HG03060 (cell line): Measurements from ENCODE around the gene PPA1.
"Not testable (repeated sequence)": the region's sequence is repeated elsewhere in the genome, so short reads cannot be mapped to it uniquely, and the experiment has no call there.

Experiments
- ATAC-seq: cut with Tn5 transposase; IDR thresholded peaks from one replicate; pipeline ENCODE4 v1.9.1; 2021; ENCODE audit warnings: low read depth, moderate number of reproducible peaks; ENCODE audit not compliant: unreplicated experiment

PPA1 gene

DNA sequence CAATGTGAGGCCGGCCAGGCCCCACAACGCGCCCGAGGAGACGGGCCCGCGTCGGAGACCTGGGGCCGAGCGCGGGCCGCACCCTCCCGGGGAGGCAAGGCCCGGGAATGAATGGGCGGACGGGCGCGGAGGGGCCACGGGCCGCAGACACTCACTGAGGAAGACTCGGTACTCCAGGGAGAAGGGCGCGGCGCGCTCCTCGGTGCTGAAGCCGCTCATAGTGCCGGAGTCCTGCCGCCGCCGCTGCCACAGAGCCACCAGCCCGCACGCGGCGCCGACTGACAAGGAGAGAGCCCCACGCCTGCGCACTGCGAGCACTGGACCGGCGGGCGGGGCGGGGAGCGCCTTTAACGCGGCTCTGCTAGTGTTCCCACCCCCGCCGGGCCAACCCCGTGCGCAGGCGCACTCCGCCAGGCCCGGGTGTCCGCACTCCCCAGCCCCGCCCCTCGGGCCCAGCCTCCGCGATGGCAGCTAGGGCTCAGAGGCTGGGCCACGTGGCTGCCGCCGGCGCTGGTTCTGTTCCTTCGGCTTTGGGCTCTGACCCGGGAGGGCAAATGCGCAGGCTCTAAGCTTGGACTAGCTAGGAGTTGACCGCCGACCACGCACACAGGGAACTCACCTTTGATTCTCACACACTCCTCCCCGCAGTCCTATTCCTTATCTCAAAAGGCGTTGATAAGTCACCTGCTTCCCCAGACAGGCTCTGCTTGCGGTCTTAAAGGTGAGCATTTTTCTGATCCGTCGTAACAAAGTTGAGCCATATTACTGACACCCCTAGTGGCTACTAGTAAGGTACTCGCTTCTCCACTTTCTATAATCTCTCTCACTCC, at the start of gene PPA1:
Gene PPA1 (minus strand): TSS at position 321 of the 830 bp plus-strand sequence. CDS start 102 bp downstream, at position 219.
- peak; percentile 65 for ATAC-seq

DNA sequence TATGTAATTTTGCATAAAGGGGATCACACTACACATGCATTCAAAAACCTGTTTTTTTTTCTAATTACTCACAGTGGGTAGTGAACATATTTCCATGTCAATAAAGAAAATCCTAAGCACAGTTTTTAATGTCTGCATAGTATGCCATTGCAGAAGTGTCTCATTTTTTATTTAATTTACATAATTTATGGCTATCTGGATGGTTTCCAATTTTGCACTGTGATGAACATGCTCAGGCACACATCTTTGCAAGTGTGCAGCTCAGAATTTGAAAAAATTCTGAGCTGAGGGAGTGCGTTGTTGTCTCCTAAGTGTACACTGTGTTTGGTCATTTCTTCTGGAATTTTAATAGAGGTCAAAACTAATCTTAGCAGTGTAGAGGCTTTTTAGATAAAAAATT, 48.4 kb upstream of the PPA1 start:
- ATAC-seq = no peak

DNA sequence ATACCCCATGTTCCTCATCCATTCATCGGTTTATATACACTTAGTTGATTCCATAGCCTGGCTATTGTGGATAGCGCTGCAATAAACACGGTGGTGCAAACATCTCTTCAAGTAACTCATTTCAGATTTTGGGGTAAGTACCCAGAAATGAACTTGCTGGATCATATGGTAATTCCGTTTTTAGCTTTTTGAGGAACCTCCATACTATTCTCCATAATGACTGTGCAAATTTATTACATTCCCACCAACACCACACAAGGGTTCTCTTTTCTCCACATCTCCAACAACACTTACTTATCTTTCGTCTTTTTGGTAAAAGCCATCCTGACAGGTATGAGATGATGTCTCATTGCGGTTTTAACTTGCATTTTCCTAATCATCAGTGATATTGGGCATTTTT, 46.9 kb upstream of the PPA1 start:
- no peak for ATAC-seq

DNA sequence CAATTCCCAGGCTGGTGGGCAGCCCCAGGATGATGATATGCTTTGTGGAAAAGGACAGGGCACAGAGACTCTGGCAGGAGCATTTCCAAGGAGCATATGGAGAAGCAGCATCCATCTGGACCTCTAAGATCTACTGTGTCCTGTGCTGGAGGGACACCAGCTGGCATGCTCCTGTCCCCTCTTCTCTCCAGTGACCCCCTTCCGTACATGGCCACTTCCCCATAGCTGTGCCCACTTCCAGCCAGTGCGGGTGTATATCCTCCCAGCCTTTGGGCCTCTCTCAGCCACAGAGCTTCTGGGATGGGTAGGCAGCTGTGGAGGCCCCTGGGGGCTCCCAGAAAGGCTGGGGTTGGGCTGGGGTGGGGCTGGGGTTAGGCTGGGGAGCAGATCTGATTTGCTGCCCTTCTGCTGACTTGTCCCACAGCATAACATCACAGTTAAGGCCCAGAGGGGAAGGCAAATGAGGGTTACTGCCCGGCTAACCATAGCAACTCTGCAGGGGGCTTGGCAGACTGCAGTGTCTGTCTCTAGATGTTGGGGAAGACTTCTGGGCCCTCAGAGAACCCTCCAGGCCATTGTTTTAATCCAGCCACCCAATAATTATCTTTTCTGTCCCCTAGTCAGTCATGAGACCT, 44.3 kb upstream of the PPA1 start:
- no peak for ATAC-seq

DNA sequence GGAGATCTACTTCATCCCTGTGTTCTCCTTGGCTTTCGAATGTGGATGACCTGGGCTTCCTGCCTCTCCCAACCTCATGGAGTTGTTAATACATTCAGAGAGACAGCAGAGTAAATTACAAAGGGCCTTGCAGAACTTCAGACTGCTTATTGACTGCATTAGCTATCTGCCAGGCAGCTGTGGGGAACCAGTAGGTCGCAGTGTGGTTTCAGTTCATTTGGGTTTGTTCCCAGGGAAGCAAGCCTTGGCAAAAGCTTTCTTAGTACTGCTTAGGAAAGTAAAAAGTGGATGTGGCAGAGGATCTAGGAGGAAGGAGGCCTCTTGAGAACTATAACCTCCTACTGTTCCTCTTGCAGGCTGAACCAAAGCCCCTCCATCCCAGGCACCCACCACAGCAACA, 41.4 kb upstream of the PPA1 start:
- ATAC-seq = no peak

DNA sequence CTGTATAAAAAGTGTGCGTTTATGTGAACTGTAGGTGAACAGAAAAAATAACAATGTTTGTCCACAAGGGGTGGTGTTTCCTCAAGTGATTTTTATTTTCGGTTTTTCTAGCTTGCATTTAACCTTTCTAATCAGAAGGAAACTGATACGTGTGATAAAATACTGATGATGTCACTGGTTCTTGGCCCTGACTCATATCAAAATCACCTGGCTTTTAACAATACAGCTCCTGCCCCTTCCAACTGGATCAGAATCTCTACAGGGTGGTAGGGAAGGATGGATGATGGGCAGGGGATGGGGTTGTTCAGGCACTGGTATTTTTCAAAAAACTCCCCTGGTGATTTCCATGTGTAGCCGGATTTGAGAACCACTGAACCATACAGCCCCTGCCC, 39.7 kb upstream of the PPA1 start:
- no peak for ATAC-seq

DNA sequence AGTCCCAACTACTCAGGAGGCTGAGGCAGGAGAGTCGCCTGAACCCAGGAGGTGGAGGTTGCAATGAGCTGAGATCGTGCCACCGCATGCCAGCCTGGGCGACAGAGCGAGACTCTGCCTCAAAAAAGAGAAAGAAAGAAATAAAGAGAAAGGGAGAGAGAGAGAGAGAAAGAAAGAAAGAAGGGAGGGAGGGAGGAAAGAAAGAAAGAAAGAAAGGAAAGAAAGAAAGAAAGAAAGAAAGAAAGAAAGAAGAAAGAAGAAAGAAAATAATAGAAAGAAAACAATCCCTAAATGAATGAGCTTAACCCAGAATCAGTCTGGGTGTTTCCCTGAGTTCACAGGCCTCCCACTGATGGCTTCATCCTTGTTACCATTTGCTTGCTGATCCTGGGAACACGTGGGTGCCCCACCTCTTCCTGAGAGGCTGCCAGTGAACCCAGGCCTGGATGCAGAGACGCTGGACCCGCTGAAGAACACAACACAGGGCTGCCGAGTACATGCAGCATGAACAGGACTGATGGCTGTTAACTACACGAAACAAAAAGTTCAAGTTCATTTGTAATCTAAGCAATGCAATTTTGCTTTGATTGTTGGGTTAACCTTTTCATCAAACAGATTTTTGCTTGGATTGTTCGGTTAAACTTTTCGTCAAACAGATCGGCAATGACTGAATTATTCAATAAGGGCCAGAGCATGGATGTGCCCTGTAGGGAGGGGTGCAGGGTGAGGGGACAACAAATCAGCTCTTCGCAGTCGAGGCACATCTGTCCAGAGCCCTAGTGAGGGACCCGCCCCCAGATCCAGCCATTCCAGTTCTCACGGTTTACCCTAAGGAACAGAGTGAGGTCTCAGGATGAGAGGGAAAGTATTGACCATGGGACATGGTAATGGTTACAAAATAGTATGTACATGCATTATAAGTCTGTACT, 39.0 kb upstream of the PPA1 start:
- ATAC-seq = no peak

DNA sequence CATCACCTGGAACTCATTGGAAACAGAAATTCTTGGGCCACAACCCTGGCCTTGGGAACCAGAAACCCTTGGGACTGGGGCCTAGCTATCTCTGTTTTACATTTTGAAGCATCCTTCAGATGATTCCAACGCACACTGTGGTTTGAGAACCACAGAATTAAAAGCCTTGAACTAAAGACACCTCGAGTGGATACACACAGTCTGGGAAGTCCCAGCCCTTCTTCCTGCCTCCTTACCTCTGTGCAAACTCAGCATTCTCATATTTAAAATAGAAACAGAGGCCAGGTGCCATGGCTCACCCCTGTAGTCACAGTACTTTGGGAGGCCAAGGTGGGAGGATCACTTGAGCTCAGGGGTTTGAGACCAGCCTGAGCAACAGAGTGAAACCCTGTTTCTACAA, 37.7 kb upstream of the PPA1 start:
- no peak for ATAC-seq

DNA sequence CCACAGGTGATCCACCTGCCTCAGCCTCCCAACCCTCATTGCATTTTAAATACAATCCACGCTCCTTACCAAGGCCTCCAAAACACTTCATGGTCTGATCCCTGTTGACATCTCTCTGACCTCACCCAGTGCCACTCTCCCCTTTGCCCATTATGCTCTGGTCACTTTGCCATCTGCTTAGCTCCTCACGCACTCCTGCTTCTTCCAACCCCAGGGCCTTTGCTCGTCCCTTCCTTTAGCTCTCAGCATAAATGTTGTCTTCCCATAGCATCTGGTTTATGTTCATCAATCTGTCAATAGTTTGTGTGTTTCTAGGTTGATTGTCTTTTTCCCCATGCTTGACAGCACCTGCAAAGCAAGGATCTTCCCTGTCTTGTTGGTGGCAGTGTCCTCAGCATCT, 36.5 kb upstream of the PPA1 start:
- no peak for ATAC-seq

DNA sequence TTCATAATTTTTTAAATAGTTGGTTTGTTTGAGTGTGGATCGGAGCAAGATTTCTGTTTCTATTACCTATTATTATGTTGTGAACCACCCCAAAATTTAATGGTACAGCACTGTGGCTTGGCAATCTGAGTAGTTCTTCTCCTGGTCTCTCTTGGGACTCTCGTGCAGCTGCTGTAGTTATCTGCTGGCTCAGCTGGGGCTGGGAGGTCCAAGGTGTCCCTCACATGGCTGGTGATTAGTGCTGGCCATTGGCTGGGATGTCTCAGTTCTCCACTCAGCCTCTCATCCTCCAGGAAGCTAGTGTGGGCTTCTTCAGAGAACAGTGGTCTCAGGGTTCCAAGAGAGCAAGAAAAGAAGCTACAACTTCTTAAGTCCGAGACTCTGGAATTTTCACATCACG, 35.1 kb upstream of the PPA1 start:
- no peak for ATAC-seq

DNA sequence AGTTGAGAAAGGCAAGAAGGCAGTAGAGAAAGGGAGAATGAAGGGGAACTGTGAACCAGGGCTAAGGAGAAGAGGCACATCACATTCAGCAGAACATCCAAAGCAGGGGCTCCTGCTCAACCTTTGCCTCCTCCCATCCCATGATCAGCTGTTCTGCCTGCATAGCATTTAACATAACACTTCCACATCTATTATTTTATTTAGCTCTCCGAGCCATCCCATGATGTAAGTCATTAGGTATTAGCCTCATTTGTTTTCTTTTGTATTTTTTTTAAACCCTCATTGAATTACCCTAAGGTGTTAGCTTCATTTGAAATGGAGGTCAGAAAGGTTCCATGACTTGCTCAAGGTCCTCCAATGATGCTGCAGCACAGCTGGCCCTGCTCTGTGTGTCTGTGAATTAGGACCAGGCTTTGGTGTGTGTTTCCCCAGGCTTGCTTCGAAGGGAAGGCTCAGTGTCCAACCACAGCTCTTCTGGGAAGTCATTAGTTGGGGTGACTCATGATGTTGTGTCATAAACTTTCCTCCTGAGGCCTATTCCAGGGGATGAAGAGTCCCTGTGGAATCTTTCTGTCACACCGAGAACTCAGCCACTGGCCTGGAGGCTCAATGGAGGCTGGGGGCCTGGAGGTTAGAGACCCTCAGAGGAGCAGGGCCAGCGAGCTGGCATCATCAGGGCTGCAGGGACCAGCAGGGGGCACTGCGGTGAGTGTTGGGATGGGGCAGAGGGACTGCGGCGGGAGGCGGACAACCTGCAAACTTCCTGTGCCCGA, 34.1 kb upstream of the PPA1 start:
- no peak for ATAC-seq

DNA sequence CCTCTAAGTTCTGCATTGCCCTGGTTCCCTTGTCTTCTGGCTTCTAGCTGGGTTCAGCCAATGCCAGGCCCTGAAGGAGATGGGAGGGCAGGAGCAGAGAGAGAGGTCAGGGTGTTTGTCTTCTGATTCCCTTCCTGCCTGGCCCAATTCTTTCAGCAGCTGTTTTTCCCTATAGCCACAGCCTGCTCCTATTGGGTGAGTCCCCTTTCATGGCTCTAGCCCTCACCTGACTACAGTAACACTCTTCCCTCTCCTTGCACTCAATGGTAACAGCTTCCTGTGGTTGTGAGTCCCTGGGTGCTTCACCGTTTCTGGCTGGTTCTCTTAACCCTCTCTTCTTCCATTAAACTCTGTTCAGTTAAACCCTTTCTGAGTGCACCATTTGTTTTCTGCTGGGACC, 33.5 kb upstream of the PPA1 start:
- ATAC-seq = no peak

DNA sequence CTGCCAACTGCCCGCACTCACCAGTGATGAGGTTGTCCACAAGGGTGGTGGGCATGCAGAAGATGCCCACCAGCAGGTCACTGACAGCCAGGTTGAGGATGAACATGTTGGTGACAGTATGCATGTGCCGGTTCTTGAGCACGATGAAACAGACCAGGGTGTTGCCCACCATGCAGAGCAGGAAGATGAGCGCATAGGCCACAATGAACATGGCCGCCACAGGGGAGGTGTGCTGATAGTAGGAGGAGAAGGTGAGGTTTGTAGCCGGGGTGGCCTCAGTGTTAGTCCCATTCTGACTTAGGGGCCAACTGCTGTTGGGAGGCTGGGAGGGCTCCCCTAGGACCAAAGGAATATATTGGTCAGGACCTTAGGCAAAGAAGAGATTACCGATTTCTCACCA, 32.8 kb upstream of the PPA1 start:
- ATAC-seq = no peak

DNA sequence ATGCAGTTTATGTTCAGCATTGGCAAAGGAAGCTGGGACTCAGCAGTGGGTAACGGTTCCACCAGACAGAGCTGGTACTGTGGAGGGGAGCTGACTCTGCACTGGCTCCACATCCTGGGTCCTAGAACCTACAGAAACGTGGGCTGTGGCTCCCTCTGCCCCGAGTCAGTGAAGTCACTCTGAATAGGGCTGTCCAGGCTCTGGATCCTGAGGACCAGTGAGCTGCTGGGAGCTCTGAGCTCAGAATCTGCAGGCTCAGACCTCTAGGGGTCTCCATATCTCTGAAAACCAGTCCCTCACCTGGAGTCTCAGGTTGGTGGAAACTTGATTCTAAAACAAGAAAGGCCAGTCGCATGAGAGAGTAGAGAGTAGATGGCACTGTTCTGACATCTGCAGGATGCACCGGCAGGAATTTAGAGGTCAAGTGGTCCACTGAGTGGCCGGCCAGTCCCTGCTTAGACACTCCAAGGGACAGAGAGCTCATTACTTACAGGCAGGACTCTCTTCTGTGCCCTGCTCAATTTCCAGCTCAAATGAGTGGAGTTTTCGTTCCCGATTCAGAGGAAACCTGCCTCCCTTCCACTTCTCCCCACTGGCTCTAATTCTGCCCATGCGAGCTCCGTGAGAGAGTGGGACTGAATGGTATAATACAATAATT, 31.9 kb upstream of the PPA1 start:
- no peak for ATAC-seq

DNA sequence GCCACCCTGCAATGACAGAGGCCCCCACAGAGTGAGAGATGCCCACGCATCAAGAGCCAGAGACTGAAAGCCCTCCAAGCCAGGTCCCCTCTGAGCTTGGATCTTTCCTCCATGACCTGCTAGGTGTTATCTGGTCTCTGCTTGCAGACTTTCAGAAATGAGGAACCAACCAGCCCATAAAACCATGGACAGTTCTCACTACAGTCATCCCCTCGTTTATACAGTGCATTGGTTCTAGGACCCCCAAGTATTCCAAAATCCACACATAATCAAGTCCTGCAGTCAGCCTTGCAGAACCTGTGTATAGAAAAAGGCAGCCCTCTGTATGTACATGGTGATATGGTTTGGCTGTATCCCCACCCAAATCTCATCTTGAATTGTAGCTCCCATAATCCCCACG, 27.5 kb upstream of the PPA1 start:
- ATAC-seq = no peak

DNA sequence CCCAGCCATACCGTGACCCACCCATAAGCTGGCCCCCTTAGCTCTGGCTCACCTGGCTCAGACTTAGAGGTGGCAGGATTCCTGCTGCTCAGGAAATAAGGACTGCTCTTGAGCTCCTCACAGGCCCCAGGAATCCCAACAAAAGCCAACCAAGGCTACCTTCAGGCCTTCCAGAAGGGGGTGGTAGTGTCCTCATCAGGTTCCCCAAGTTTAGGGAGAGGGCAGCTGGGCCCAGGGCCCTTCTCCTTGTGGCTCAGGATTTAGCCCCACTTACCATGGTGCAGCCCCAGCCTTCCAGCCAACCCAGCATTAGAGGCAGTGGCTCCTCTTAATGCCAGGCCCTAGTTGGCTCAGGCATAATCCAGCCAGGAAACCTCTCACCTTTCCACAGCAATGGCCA, 27.0 kb upstream of the PPA1 start:
- ATAC-seq = no peak

DNA sequence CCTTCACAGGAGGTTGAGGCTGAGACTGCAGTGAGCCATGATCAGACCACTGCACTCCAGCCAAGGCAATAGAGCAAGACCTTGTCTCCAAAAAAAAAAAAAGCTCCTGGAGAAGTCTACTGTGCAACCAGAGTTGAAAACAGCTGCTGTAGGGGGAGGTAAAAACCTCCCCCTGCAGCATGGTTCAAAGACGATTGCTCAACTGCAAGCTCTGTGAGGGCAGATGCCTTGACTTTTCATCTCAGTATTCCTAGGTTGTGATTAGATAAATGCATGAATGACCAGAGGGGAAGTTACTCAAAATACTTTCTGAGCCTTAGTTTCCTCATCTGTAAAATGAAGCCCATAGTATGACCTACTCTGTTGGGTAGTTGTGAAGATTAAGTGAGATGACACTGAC, 25.0 kb upstream of the PPA1 start:
- no peak for ATAC-seq

DNA sequence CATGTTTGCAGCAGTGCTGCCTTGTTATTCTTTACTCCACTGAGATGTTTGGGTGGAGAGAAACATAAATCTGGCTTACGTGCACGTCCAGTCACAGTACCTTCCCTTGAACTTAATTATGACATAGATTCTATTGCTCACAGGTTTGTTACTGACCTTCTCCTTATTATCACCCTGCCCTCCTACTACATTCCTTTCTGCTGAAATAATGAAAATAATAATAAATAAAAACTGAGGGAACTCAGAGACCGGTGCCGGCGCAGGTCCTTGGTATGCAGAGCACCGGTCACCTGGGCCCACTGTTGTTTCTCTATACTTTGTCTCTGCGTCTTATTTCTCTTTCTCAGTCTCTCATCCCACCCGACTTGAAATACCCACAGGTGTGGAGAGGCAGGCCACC, 24.6 kb upstream of the PPA1 start:
- ATAC-seq = not testable (repeated sequence)

DNA sequence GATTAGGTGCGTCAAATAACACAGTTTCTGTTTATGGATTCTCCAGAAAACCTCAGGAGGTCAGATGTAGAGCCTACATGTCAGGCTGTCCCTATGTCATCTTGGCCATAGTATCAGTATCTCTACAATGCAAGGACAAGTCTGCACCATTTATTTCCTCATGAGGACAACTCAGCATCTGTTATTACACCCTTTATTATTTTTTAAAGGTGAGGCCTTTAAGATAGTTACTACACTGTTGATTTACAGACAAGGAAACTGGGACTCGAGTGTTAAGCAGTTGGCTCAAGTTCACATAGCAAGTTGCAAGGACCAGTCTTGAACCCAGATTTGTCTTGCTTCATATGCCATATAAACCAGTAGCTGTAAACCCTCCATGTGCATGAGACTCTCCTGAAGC, 23.2 kb upstream of the PPA1 start:
- ATAC-seq = no peak
